H9 (cell line): Measurements from ENCODE around the gene ZCCHC8. TPM values are rescaled to one million over a fixed set of nuclear protein-coding genes. Genes with fewer than 3 reads are reported as not detected.
"Not testable (repeated sequence)": the region's sequence is repeated elsewhere in the genome, so short reads cannot be mapped to it uniquely, and the experiment has no call there.

ENCODE experiments used
- DNase-seq: peaks from one replicate; pipeline ENCODE4 v3.0.0-alpha.2; 2017
- H2AFZ ChIP-seq: one replicate; pipeline ENCODE4 v1.6.1; 2013; ENCODE audit warnings: mild to moderate bottlenecking, low read length, control low read depth, moderate library complexity
- H2AK5ac ChIP-seq: 2 replicates; pipeline ENCODE4 v1.6.1; 2013; ENCODE audit warnings: low read length, control low read depth, mixed read lengths; ENCODE audit not compliant: insufficient read length
- H2BK120ac ChIP-seq: one replicate; pipeline ENCODE4 v1.6.1; 2013; ENCODE audit warnings: low read depth, mild to moderate bottlenecking, low read length, control low read depth, inconsistent platforms; ENCODE audit not compliant: poor library complexity, severe bottlenecking
- H2BK12ac ChIP-seq: 2 replicates; pipeline ENCODE4 v1.6.1; 2013; ENCODE audit warnings: low read length, control low read depth, mixed read lengths, low read depth; ENCODE audit not compliant: insufficient read length
- H2BK15ac ChIP-seq: 2 replicates; pipeline ENCODE4 v1.6.1; 2013; ENCODE audit warnings: low read depth, low read length, control low read depth
- H2BK20ac ChIP-seq: one replicate; pipeline ENCODE4 v1.6.1; 2013; ENCODE audit warnings: low read depth, mild to moderate bottlenecking, low read length, control low read depth, inconsistent platforms; ENCODE audit not compliant: poor library complexity, severe bottlenecking
- H2BK5ac ChIP-seq: 2 replicates; pipeline ENCODE4 v1.6.1; 2013; ENCODE audit warnings: low read length, control low read depth, mixed read lengths; ENCODE audit not compliant: insufficient read length
- H3K14ac ChIP-seq: 2 replicates; pipeline ENCODE4 v1.6.1; 2013; ENCODE audit warnings: low read length, control low read depth; ENCODE audit not compliant: insufficient read depth
- H3K18ac ChIP-seq: 2 replicates; pipeline ENCODE4 v1.6.1; 2013; ENCODE audit warnings: low read depth, mild to moderate bottlenecking, mixed read lengths, low read length, control low read depth; ENCODE audit not compliant: insufficient read length
- H3K23ac ChIP-seq: 2 replicates; pipeline ENCODE4 v1.6.1; 2013; ENCODE audit warnings: low read length, control low read depth, mixed read lengths, low read depth; ENCODE audit not compliant: insufficient read length
- H3K23me2 ChIP-seq: 2 replicates; pipeline ENCODE4 v1.6.1; 2013; ENCODE audit warnings: low read depth, mild to moderate bottlenecking, mixed read lengths, low read length, control low read depth; ENCODE audit not compliant: insufficient read length, poor library complexity, severe bottlenecking
- H3K27ac ChIP-seq: 2 replicates; pipeline ENCODE4 v1.5.1; 2013; ENCODE audit warnings: low read length, control low read depth, mixed read lengths, low read depth; ENCODE audit not compliant: insufficient read length
- H3K27me3 ChIP-seq: 2 replicates; pipeline ENCODE4 v1.6.1; 2013; ENCODE audit warnings: low read length, control low read depth, inconsistent platforms; ENCODE audit not compliant: insufficient read depth
- H3K4ac ChIP-seq: 2 replicates; pipeline ENCODE4 v1.6.1; 2013; ENCODE audit warnings: low read depth, mild to moderate bottlenecking, control low read depth, inconsistent platforms, low read length, moderate library complexity
- H3K4me1 ChIP-seq: 2 replicates; pipeline ENCODE4 v1.6.1; 2013; ENCODE audit warnings: low read length, control low read depth, inconsistent platforms; ENCODE audit not compliant: insufficient read depth
- H3K4me2 ChIP-seq: 2 replicates; pipeline ENCODE4 v1.6.1; 2013; ENCODE audit warnings: low read length, control low read depth, mixed read lengths; ENCODE audit not compliant: insufficient read length, insufficient read depth
- H3K56ac ChIP-seq: 2 replicates; pipeline ENCODE4 v1.6.1; 2013; ENCODE audit warnings: low read depth, mild to moderate bottlenecking, mixed read lengths, low read length, control low read depth; ENCODE audit not compliant: insufficient read length
- H3K79me1 ChIP-seq: 2 replicates; pipeline ENCODE4 v1.6.1; 2013; ENCODE audit warnings: low read depth, mild to moderate bottlenecking, moderate library complexity, low read length, control low read depth, inconsistent platforms; ENCODE audit not compliant: insufficient read depth, poor library complexity, severe bottlenecking
- H3K79me2 ChIP-seq: 2 replicates; pipeline ENCODE4 v1.6.1; 2013; ENCODE audit warnings: low read length, control low read depth, inconsistent platforms; ENCODE audit not compliant: insufficient read depth
- H3K9ac ChIP-seq: 2 replicates; pipeline ENCODE4 v1.6.1; 2013; ENCODE audit warnings: low read length, control low read depth, mixed read lengths; ENCODE audit not compliant: insufficient read length; ENCODE audit errors: extremely low read depth
- H3K9me3 ChIP-seq: one replicate; pipeline ENCODE4 v1.6.1; 2013; ENCODE audit warnings: low read depth, low read length, inconsistent platforms; ENCODE audit not compliant: control insufficient read depth
- H3T11ph ChIP-seq: one replicate; pipeline ENCODE4 v1.6.1; 2013; ENCODE audit warnings: mild to moderate bottlenecking, low read length, control low read depth, inconsistent platforms
- H4K20me1 ChIP-seq: one replicate; pipeline ENCODE4 v1.6.1; 2013; ENCODE audit not compliant: control insufficient read depth, insufficient read length, insufficient read depth
- H4K5ac ChIP-seq: 2 replicates; pipeline ENCODE4 v1.6.1; 2013; ENCODE audit warnings: low read depth, mild to moderate bottlenecking, mixed read lengths, low read length, control low read depth; ENCODE audit not compliant: insufficient read length
- H4K8ac ChIP-seq: replicated peaks from 2 replicates; pipeline ENCODE4 v1.6.1; 2013; ENCODE audit warnings: low read length, control low read depth, mixed read lengths, low read depth; ENCODE audit not compliant: insufficient read length
- H4K91ac ChIP-seq: 2 replicates; pipeline ENCODE4 v1.6.1; 2013; ENCODE audit warnings: low read depth, mild to moderate bottlenecking, moderate library complexity, mixed read lengths, low read length, control low read depth; ENCODE audit not compliant: insufficient read length
- H3K27ac Mint-ChIP-seq, 3 experiments: 2 replicates in 2 of 3; 3 replicates in 1 of 3; pipeline ENCODE4 v1.8.0; 2020 to 2021; ENCODE audit warnings: mixed read lengths in 3 of 3, mild to moderate bottlenecking in 1 of 3, moderate library complexity in 1 of 3
- H3K27me3 Mint-ChIP-seq: 2 replicates; pipeline ENCODE4 v1.8.0; 2021; ENCODE audit warnings: low read depth, mild to moderate bottlenecking, moderate library complexity, mixed read lengths
- H3K36me3 Mint-ChIP-seq, 3 experiments: 2 replicates in 2 of 3; 3 replicates in 1 of 3; pipeline ENCODE4 v1.8.0; 2020 to 2021; ENCODE audit warnings: low read depth in 3 of 3, mixed read lengths in 3 of 3; ENCODE audit not compliant: insufficient read depth in 1 of 3
- H3K4me1 Mint-ChIP-seq, 2 experiments: 2 replicates each; pipeline ENCODE4 v1.8.0; 2020; ENCODE audit warnings: mixed read lengths in 2 of 2
- H3K4me3 Mint-ChIP-seq, 2 experiments: 2 replicates in 1 of 2; 3 replicates in 1 of 2; pipeline ENCODE4 v1.8.0; 2020 to 2021; ENCODE audit warnings: mild to moderate bottlenecking in 2 of 2, mixed read lengths in 2 of 2, moderate library complexity in 1 of 2
- H3K9me3 Mint-ChIP-seq, 2 experiments: 2 replicates in 1 of 2; 3 replicates in 1 of 2; pipeline ENCODE4 v1.8.0; 2020; ENCODE audit warnings: mild to moderate bottlenecking in 2 of 2, mixed read lengths in 2 of 2, moderate library complexity in 1 of 2
- CTCF ChIP-seq: fragments of 200-600 bp; sonication (generic); conservative IDR thresholded peaks from 3 replicates; pipeline ENCODE4 v1.8.0; 2021; ENCODE audit warnings: antibody characterized with exemption, mild to moderate bottlenecking
- WGBS: extraction: QIAGEN DNeasy Blood & Tissue Kit; methylation state at CpG from one replicate; pipeline ENCODE4 v1.1.7; 2013; ENCODE audit warnings: missing lambda C conversion rate, low lambda C conversion rate, mixed read lengths; ENCODE audit not compliant: insufficient read length; ENCODE audit errors: extremely low coverage; 5-methylcytosine and 5-hydroxymethylcytosine counted together
- total RNA-seq: library from RNA; stranded (reverse); gene quantifications from 2 replicates; pipeline ENCODE4 v1.2.1, GENCODE V29; 2021

ZCCHC8 gene
- total RNA-seq, 1 experiment from 2014 or later: 37.3 TPM

- H3K14ac ChIP-seq: no peak overlapping the region
- no peak overlapping the region for H3K27ac Mint-ChIP-seq
- no peak overlapping the region for H3K4me3 Mint-ChIP-seq
Observed at GRCh38 chr12:122467983-122468382, 32.7 kb downstream of the ZCCHC8 start.

GRCh38 chr12:122464317-122465042 is 36.3 kb downstream of the ZCCHC8 start:
- H2BK12ac ChIP-seq, H3K9me3 ChIP-seq, H3K4ac ChIP-seq, H2BK5ac ChIP-seq, H3K18ac ChIP-seq, H3K4me1 Mint-ChIP-seq, H4K20me1 ChIP-seq, H3K79me1 ChIP-seq, H3K9me3 Mint-ChIP-seq, H4K8ac ChIP-seq, H3K27ac ChIP-seq, H3K56ac ChIP-seq, H3K4me2 ChIP-seq, DNase-seq, H3K4me3 Mint-ChIP-seq, H2AFZ ChIP-seq, H2BK120ac ChIP-seq, H3K23me2 ChIP-seq, H2AK5ac ChIP-seq, H3K79me2 ChIP-seq, H3K14ac ChIP-seq, H3K23ac ChIP-seq, H3K9ac ChIP-seq, H4K91ac ChIP-seq, H3K27me3 ChIP-seq, H3K36me3 Mint-ChIP-seq, H2BK20ac ChIP-seq, H3K4me1 ChIP-seq, H4K5ac ChIP-seq, H3K27ac Mint-ChIP-seq, H3K27me3 Mint-ChIP-seq, H3T11ph ChIP-seq, H2BK15ac ChIP-seq: not testable (repeated sequence)
- no CpG with 5 or more reads among the region's 17 CpGs for WGBS

More at GRCh38 chr12:122467983-122468382, 32.7 kb downstream of the ZCCHC8 start:
- no peak overlapping the region for H3K9ac ChIP-seq
- no peak overlapping the region for H2BK120ac ChIP-seq
- TF ChIP-seq CTCF: no peak
- H4K5ac ChIP-seq: no peak overlapping the region
- H3K23me2 ChIP-seq: no peaks in the 10 kb centered on the region
- peaks cover 0 to 3% of the 10 kb centered on the region in 2 experiments; a peak in 1 of 5 replicates for H3K9me3 Mint-ChIP-seq
- H3K9me3 ChIP-seq: no peaks in the 10 kb centered on the region
- H3K27ac ChIP-seq: no peak overlapping the region
- no peak overlapping the region for H2BK15ac ChIP-seq
- no peaks in the 10 kb centered on the region for H3K27me3 ChIP-seq
- H2BK5ac ChIP-seq: no peak overlapping the region
- no peak overlapping the region for H2BK12ac ChIP-seq
- H3K36me3 Mint-ChIP-seq: peaks cover 2 to 8% (median 4%) of the 10 kb centered on the region in 3 experiments; a peak in 6 of 7 replicates
- no peak overlapping the region for H2AK5ac ChIP-seq
- no peaks in the 10 kb centered on the region for H4K20me1 ChIP-seq
- H2AFZ ChIP-seq: no peak overlapping the region
- H3K4me1 ChIP-seq: no peaks in the 10 kb centered on the region
- no CpG with 5 or more reads among the region's 4 CpGs for WGBS
- no peak overlapping the region for H3K18ac ChIP-seq
- no peak overlapping the region for H2BK20ac ChIP-seq
- H3K4me1 Mint-ChIP-seq: no peaks in the 10 kb centered on the region
- no peaks in the 10 kb centered on the region for H3K79me2 ChIP-seq
- H3K4ac ChIP-seq: no peak overlapping the region
- H3K56ac ChIP-seq: no peak overlapping the region
- no peak for DNase-seq
- no peak overlapping the region for H3K4me2 ChIP-seq
- H3K27me3 Mint-ChIP-seq: no peaks in the 10 kb centered on the region; the same call in 1 of the 2 replicates
- H3K23ac ChIP-seq: no peak overlapping the region
- no peak overlapping the region for H4K91ac ChIP-seq
- no peak overlapping the region for H4K8ac ChIP-seq
- H3K79me1 ChIP-seq: no peaks in the 10 kb centered on the region
- no peak overlapping the region for H3T11ph ChIP-seq
